Stimulated activated CD4-positive, alpha-beta T cell treated with anti-CD3 and anti-CD28 coated beads, Interleukin-1b, Interleukin-23, amount 100 ng/mL, for 24 hours (primary cell): ENCODE measurements around the gene MASP2.
A peak's percentile ranks its signal among the peaks of the same experiment; 100 is the strongest.
"Not testable (repeated sequence)": the region's sequence is repeated elsewhere in the genome, so short reads cannot be mapped to it uniquely, and the experiment has no call there.

Experiments used
- DNase-seq, 4 experiments: peaks; one replicate each; pipeline ENCODE4 v3.0.0-alpha.2; 2020; ENCODE audit warnings: low read depth in 4 of 4, low spot score in 1 of 4

MASP2 gene

GRCh38 chr1:11058595-11059154 is 11.6 kb upstream of the MASP2 start:
- no peak for DNase-seq

GRCh38 chr1:11058026-11058425 is 11.0 kb upstream of the MASP2 start:
- DNase-seq: no peak

- DNase-seq: no peak
These were observed 10.4 kb upstream of the MASP2 start for GRCh38 chr1:11057477-11057876.

GRCh38 chr1:11056504-11056903 is 9.5 kb upstream of the MASP2 start:
- DNase-seq: no peak

- DNase-seq: no peak
These were observed 8.6 kb upstream of the MASP2 start for GRCh38 chr1:11055676-11056075.

- no peak for DNase-seq
These were observed 7.6 kb upstream of the MASP2 start for GRCh38 chr1:11054666-11055065.

GRCh38 chr1:11054181-11054580 is 7.1 kb upstream of the MASP2 start:
- DNase-seq: no peak

GRCh38 chr1:11053758-11054137 is 6.7 kb upstream of the MASP2 start:
- no peak for DNase-seq

GRCh38 chr1:11052839-11053757 is 6.1 kb upstream of the MASP2 start:
- DNase-seq: peak in 1 of 4 experiments; percentile 21

GRCh38 chr1:11051781-11052511 is 4.9 kb upstream of the MASP2 start:
- no peak for DNase-seq

GRCh38 chr1:11051121-11051520 is 4.1 kb upstream of the MASP2 start:
- DNase-seq: not testable (repeated sequence)

GRCh38 chr1:11046270-11046566 is 821 bp downstream of the MASP2 start:
- DNase-seq: no peak

GRCh38 chr1:11045428-11046269 is 1.4 kb downstream of the MASP2 start:
- no peak for DNase-seq

- no peak for DNase-seq
These were observed 2.1 kb downstream of the MASP2 start for GRCh38 chr1:11044849-11045427.

GRCh38 chr1:11044086-11044848 is 2.8 kb downstream of the MASP2 start:
- DNase-seq: no peak

GRCh38 chr1:11042995-11043874 is 3.8 kb downstream of the MASP2 start:
- no peak for DNase-seq

- no peak for DNase-seq
These were observed 5.0 kb downstream of the MASP2 start for GRCh38 chr1:11042065-11042464.

- DNase-seq: no peak
These were observed 6.0 kb downstream of the MASP2 start for GRCh38 chr1:11041048-11041447.

- DNase-seq: not testable (repeated sequence)
These were observed 7.0 kb downstream of the MASP2 start for GRCh38 chr1:11040105-11040429.
